ENCODE measurements around the gene SLC35F4.

SLC35F4 gene

DNA sequence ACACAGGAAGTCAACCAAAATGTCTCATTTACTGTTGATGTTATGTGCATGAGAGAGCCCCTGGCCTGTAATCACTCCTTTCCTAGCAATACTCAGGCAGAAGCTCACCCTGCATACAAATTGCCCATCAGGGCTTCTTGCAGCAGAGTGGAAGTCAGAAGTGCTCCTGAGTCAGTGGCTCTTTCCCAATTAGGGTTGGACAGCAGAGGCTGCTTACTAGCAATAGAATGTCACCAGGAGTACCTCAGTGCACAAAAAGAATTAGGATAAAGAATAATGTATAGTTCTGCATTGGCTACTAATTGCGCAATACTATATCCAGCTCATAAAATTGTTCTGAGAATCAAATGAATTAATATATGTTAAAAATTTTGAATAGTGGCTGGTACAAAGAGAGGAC, 161.1 kb downstream of the SLC35F4 start:
- Histone ChIP-seq H3K36me3 (ENCODE audit: control insufficient read depth, insufficient read depth, low read length) (no peaks in the 10 kb centered on the region), H3K4me3 (ENCODE audit: low read length) (no peak overlapping the region), H3K27me3 (ENCODE audit: control insufficient read depth, insufficient read depth, low read length) (no peaks in the 10 kb centered on the region), H3K4me1 (ENCODE audit: control insufficient read depth, insufficient read depth, low read length) (no peaks in the 10 kb centered on the region), H3K27ac (ENCODE audit: low read depth, low read length) (no peak overlapping the region), H3K9ac (ENCODE audit: low read length) (no peak overlapping the region)

- H3K9ac ChIP-seq (ENCODE audit: low read length): no peak overlapping the region
- no peak overlapping the region for H3K27ac ChIP-seq (ENCODE audit: low read depth, low read length)
- no peaks in the 10 kb centered on the region for H3K27me3 ChIP-seq (ENCODE audit: control insufficient read depth, insufficient read depth, low read length)
- H3K36me3 ChIP-seq (ENCODE audit: control insufficient read depth, insufficient read depth, low read length): no peaks in the 10 kb centered on the region
- no peaks in the 10 kb centered on the region for H3K4me1 ChIP-seq (ENCODE audit: control insufficient read depth, insufficient read depth, low read length)
- no peak overlapping the region for H3K4me3 ChIP-seq (ENCODE audit: low read length)
Measured at GRCh38 chr14:57699947-57700346, 165.9 kb downstream of the SLC35F4 start.

GRCh38 chr14:57692671-57693070, 173.2 kb downstream of the SLC35F4 start:
- Histone ChIP-seq H3K36me3 (ENCODE audit: control insufficient read depth, insufficient read depth, low read length) (no peaks in the 10 kb centered on the region), H3K4me1 (ENCODE audit: control insufficient read depth, insufficient read depth, low read length) (no peaks in the 10 kb centered on the region), H3K4me3 (ENCODE audit: low read length) (no peak overlapping the region), H3K27ac (ENCODE audit: low read depth, low read length) (no peak overlapping the region), H3K27me3 (ENCODE audit: control insufficient read depth, insufficient read depth, low read length) (no peaks in the 10 kb centered on the region), H3K9ac (ENCODE audit: low read length) (no peak overlapping the region)

DNA sequence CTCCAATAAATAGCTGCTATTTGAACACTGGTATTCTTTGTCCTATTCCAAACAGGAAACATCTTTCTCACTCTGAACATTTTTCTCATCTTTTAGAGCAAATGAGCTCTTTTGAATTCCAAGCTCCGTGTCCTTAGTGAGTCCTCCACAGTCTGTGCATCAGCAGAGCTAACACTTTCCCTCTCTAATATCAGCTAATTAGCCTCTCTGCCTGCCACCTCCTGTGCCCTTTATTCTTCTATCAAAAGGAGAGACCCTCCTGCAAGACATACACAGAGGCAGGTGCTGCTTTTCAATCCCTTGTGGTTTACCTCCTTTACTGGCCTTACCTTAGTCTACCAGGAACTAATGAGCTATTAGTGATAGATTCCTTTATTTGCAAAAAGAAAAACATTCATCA, 178.5 kb downstream of the SLC35F4 start:
- Histone ChIP-seq H3K9ac (ENCODE audit: low read length) (no peak overlapping the region), H3K4me3 (ENCODE audit: low read length) (no peak overlapping the region), H3K36me3 (ENCODE audit: control insufficient read depth, insufficient read depth, low read length) (no peaks in the 10 kb centered on the region), H3K4me1 (ENCODE audit: control insufficient read depth, insufficient read depth, low read length) (no peaks in the 10 kb centered on the region), H3K27me3 (ENCODE audit: control insufficient read depth, insufficient read depth, low read length) (no peaks in the 10 kb centered on the region), H3K27ac (ENCODE audit: low read depth, low read length) (no peak overlapping the region)

- Histone ChIP-seq H3K9ac (ENCODE audit: low read length) (no peak overlapping the region), H3K4me1 (ENCODE audit: control insufficient read depth, insufficient read depth, low read length) (no peaks in the 10 kb centered on the region), H3K27ac (ENCODE audit: low read depth, low read length) (no peak overlapping the region), H3K4me3 (ENCODE audit: low read length) (no peak overlapping the region), H3K27me3 (ENCODE audit: control insufficient read depth, insufficient read depth, low read length) (no peaks in the 10 kb centered on the region), H3K36me3 (ENCODE audit: control insufficient read depth, insufficient read depth, low read length) (no peaks in the 10 kb centered on the region)
Measured at GRCh38 chr14:57686304-57686703, 179.6 kb downstream of the SLC35F4 start.

DNA sequence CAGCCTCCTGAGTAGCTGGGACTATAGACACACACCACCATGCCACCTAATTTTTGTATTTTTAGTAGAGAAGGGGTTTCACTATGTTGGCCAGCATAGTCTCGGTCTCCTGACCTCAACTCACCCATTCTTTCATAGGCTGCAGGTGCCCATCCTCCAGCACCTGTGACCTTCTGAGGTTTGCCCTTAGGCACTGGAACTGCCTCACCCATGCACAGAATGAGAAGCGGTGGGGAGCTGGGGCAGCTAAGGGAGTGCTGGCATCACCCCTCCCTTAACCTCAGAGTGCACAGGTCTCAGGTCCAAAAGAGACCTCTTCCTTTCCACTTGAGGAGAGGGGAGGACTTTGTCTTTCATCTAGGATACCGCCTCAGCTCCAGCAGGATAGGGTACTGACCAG, 194.9 kb downstream of the SLC35F4 start:
- Histone ChIP-seq H3K36me3 (ENCODE audit: control insufficient read depth, insufficient read depth, low read length) (no peaks in the 10 kb centered on the region), H3K27me3 (ENCODE audit: control insufficient read depth, insufficient read depth, low read length) (no peaks in the 10 kb centered on the region), H3K27ac (ENCODE audit: low read depth, low read length) (no peak overlapping the region), H3K4me3 (ENCODE audit: low read length) (no peak overlapping the region), H3K4me1 (ENCODE audit: control insufficient read depth, insufficient read depth, low read length) (no peaks in the 10 kb centered on the region), H3K9ac (ENCODE audit: low read length) (no peak overlapping the region)

DNA sequence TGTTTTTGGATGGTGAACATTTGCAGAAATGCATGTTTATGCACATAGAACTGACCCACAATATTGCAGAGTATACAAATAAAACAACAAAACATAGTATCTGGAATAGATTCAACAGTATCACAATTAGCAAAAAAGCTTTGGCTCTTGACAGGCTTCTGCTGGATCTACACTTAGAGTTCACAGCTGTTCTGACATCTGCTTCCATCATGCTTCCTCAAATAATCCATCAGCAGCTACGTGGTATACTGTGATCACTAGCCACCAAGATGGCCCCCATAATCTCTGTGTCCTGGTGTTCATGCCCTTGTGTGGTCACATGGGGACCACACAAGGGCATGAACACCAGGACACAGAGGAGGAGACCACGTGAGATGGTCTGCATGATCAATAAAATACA, 205.7 kb downstream of the SLC35F4 start:
- no peak overlapping the region for H3K27ac ChIP-seq (ENCODE audit: low read depth, low read length)
- H3K4me3 ChIP-seq (ENCODE audit: low read length): no peak overlapping the region
- H3K36me3 ChIP-seq (ENCODE audit: control insufficient read depth, insufficient read depth, low read length): no peaks in the 10 kb centered on the region
- no peaks in the 10 kb centered on the region for H3K27me3 ChIP-seq (ENCODE audit: control insufficient read depth, insufficient read depth, low read length)
- H3K4me1 ChIP-seq (ENCODE audit: control insufficient read depth, insufficient read depth, low read length): no peaks in the 10 kb centered on the region
- no peak overlapping the region for H3K9ac ChIP-seq (ENCODE audit: low read length)

GRCh38 chr14:57659052-57659451, 206.8 kb downstream of the SLC35F4 start:
- no peak overlapping the region for H3K4me3 ChIP-seq (ENCODE audit: low read length)
- no peaks in the 10 kb centered on the region for H3K36me3 ChIP-seq (ENCODE audit: control insufficient read depth, insufficient read depth, low read length)
- no peaks in the 10 kb centered on the region for H3K27me3 ChIP-seq (ENCODE audit: control insufficient read depth, insufficient read depth, low read length)
- no peak overlapping the region for H3K9ac ChIP-seq (ENCODE audit: low read length)
- no peaks in the 10 kb centered on the region for H3K4me1 ChIP-seq (ENCODE audit: control insufficient read depth, insufficient read depth, low read length)
- no peak overlapping the region for H3K27ac ChIP-seq (ENCODE audit: low read depth, low read length)

- no peaks in the 10 kb centered on the region for H3K27me3 ChIP-seq (ENCODE audit: control insufficient read depth, insufficient read depth, low read length)
- H3K4me1 ChIP-seq (ENCODE audit: control insufficient read depth, insufficient read depth, low read length): no peaks in the 10 kb centered on the region
- no peak overlapping the region for H3K27ac ChIP-seq (ENCODE audit: low read depth, low read length)
- H3K4me3 ChIP-seq (ENCODE audit: low read length): no peak overlapping the region
- no peak overlapping the region for H3K9ac ChIP-seq (ENCODE audit: low read length)
- no peaks in the 10 kb centered on the region for H3K36me3 ChIP-seq (ENCODE audit: control insufficient read depth, insufficient read depth, low read length)
Measured at GRCh38 chr14:57657487-57657886, 208.4 kb downstream of the SLC35F4 start.

GRCh38 chr14:57656853-57657252, 209.0 kb downstream of the SLC35F4 start:
- Histone ChIP-seq H3K27ac (ENCODE audit: low read depth, low read length) (no peak overlapping the region), H3K27me3 (ENCODE audit: control insufficient read depth, insufficient read depth, low read length) (no peaks in the 10 kb centered on the region), H3K9ac (ENCODE audit: low read length) (no peak overlapping the region), H3K36me3 (ENCODE audit: control insufficient read depth, insufficient read depth, low read length) (no peaks in the 10 kb centered on the region), H3K4me1 (ENCODE audit: control insufficient read depth, insufficient read depth, low read length) (no peaks in the 10 kb centered on the region), H3K4me3 (ENCODE audit: low read length) (no peak overlapping the region)

- H3K9ac ChIP-seq (ENCODE audit: low read length): no peak overlapping the region
- H3K27me3 ChIP-seq (ENCODE audit: control insufficient read depth, insufficient read depth, low read length): no peaks in the 10 kb centered on the region
- H3K36me3 ChIP-seq (ENCODE audit: control insufficient read depth, insufficient read depth, low read length): no peaks in the 10 kb centered on the region
- H3K4me1 ChIP-seq (ENCODE audit: control insufficient read depth, insufficient read depth, low read length): no peaks in the 10 kb centered on the region
- H3K4me3 ChIP-seq (ENCODE audit: low read length): no peak overlapping the region
- H3K27ac ChIP-seq (ENCODE audit: low read depth, low read length): no peak overlapping the region
Measured at GRCh38 chr14:57652769-57653168, 213.1 kb downstream of the SLC35F4 start.

DNA sequence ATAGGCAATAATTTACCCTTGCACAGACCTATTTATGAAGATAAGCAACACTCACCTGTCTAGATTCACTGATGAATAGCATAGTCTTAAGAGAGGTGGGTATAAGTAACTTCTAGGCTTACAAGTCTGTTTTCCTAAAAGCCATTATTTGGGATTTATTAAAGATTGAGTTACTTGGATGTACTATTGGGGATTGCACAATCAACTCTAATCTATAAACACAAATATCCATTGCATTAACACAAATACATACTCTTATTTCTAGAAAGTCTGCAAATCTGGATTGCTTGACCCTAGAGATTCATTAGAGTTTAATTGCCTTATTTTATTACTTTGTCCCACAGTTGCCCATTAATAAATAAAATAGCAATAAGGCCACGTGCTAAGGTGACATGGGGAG, 224.1 kb downstream of the SLC35F4 start:
- no peak overlapping the region for H3K27ac ChIP-seq (ENCODE audit: low read depth, low read length)
- H3K4me3 ChIP-seq (ENCODE audit: low read length): no peak overlapping the region
- H3K4me1 ChIP-seq (ENCODE audit: control insufficient read depth, insufficient read depth, low read length): no peaks in the 10 kb centered on the region
- H3K36me3 ChIP-seq (ENCODE audit: control insufficient read depth, insufficient read depth, low read length): no peaks in the 10 kb centered on the region
- H3K9ac ChIP-seq (ENCODE audit: low read length): no peak overlapping the region
- H3K27me3 ChIP-seq (ENCODE audit: control insufficient read depth, insufficient read depth, low read length): no peaks in the 10 kb centered on the region

DNA sequence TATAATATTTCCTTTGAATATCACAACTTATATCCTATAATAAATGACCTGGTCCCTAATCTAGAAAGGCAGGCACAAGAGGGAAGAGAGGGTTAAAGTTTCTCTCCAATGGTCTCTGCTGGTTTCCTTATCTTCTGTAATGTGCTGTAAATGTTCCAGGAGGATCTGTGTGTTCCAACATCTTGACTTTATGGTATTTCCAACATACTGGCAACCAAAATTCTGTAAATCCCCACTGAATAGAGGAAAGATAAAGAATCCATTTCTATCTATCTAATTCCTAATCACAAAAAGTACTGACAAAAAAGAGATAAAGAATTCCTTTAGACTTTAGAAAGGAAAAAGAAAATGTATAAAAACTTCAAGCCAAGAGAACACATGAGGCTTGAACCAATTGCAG, 225.9 kb downstream of the SLC35F4 start:
- no peak overlapping the region for H3K27ac ChIP-seq (ENCODE audit: low read depth, low read length)
- no peaks in the 10 kb centered on the region for H3K4me1 ChIP-seq (ENCODE audit: control insufficient read depth, insufficient read depth, low read length)
- H3K4me3 ChIP-seq (ENCODE audit: low read length): no peak overlapping the region
- H3K36me3 ChIP-seq (ENCODE audit: control insufficient read depth, insufficient read depth, low read length): no peaks in the 10 kb centered on the region
- no peak overlapping the region for H3K9ac ChIP-seq (ENCODE audit: low read length)
- no peaks in the 10 kb centered on the region for H3K27me3 ChIP-seq (ENCODE audit: control insufficient read depth, insufficient read depth, low read length)

GRCh38 chr14:57637901-57638300, 228.0 kb downstream of the SLC35F4 start:
- Histone ChIP-seq H3K9ac (ENCODE audit: low read length) (no peak overlapping the region), H3K27ac (ENCODE audit: low read depth, low read length) (no peak overlapping the region), H3K4me1 (ENCODE audit: control insufficient read depth, insufficient read depth, low read length) (no peaks in the 10 kb centered on the region), H3K36me3 (ENCODE audit: control insufficient read depth, insufficient read depth, low read length) (no peaks in the 10 kb centered on the region), H3K27me3 (ENCODE audit: control insufficient read depth, insufficient read depth, low read length) (no peaks in the 10 kb centered on the region), H3K4me3 (ENCODE audit: low read length) (no peak overlapping the region)

All from rectal smooth muscle tissue (tissue), 1 donor.